Glutamatergic neuron (in vitro differentiated cells): ENCODE measurements around the gene HDAC10. TPM values are rescaled to one million over a fixed set of nuclear protein-coding genes. Genes with fewer than 3 reads are reported as not detected.
A peak's percentile ranks its signal among the peaks of the same experiment; 100 is the strongest.
"Not testable (repeated sequence)": the region's sequence is repeated elsewhere in the genome, so short reads cannot be mapped to it uniquely, and the experiment has no call there.

Experiments used
- DNase-seq: peaks from one replicate; pipeline ENCODE4 v3.0.0; 2022
- H3K27ac Mint-ChIP-seq: one replicate; pipeline ENCODE4 v1.8.0; 2020; ENCODE audit warnings: mild to moderate bottlenecking, mixed read lengths, inconsistent platforms; ENCODE audit not compliant: unreplicated experiment
- H3K27me3 Mint-ChIP-seq: one replicate; pipeline ENCODE4 v1.8.0; 2020; ENCODE audit warnings: mild to moderate bottlenecking, moderate library complexity, mixed read lengths, inconsistent platforms; ENCODE audit not compliant: unreplicated experiment
- H3K36me3 Mint-ChIP-seq: one replicate; pipeline ENCODE4 v1.8.0; 2020; ENCODE audit warnings: mild to moderate bottlenecking, mixed read lengths, inconsistent platforms; ENCODE audit not compliant: unreplicated experiment
- H3K4me1 Mint-ChIP-seq: one replicate; pipeline ENCODE4 v1.8.0; 2020; ENCODE audit warnings: mild to moderate bottlenecking, low read depth, mixed read lengths, inconsistent platforms; ENCODE audit not compliant: unreplicated experiment
- H3K4me3 Mint-ChIP-seq: one replicate; pipeline ENCODE4 v1.8.0; 2020; ENCODE audit warnings: mild to moderate bottlenecking, mixed read lengths, inconsistent platforms; ENCODE audit not compliant: unreplicated experiment
- H3K9me3 Mint-ChIP-seq: one replicate; pipeline ENCODE4 v1.8.0; 2020; ENCODE audit warnings: mild to moderate bottlenecking, moderate library complexity, mixed read lengths, inconsistent platforms; ENCODE audit not compliant: unreplicated experiment
- CTCF ChIP-seq: fragments of 200-600 bp; sonication (generic); IDR thresholded peaks from one replicate; pipeline ENCODE4 v1.5.0; 2021; ENCODE audit not compliant: partially characterized antibody, unreplicated experiment
- total RNA-seq: library from RNA; stranded (reverse); fragmentation: NEBNext Ultra II Directional; extraction: Animal tissue kit (Norgen Biotek cat#: 25700); gene quantifications from one replicate; pipeline ENCODE4 v1.2.1, GENCODE V29; 2021; ENCODE audit not compliant: unreplicated experiment

Gene HDAC10
- total RNA-seq, 1 donor from 2014 or later, result 88.2 TPM

GRCh38 chr22:50205781-50206569 is 45.1 kb downstream of the HDAC10 start:
- Mint-ChIP-seq H3K9me3 (peaks cover 21% of the 10 kb centered on the region), H3K27me3 (peaks cover 11% of the 10 kb centered on the region), H3K27ac (no peak overlapping the region), H3K4me3 (no peak overlapping the region), H3K36me3 (peaks cover 13% of the 10 kb centered on the region), H3K4me1 (peaks cover 15% of the 10 kb centered on the region)
- no peak for DNase-seq
- TF ChIP-seq CTCF, result no peak

- Mint-ChIP-seq H3K27me3 (peaks cover 11% of the 10 kb centered on the region), H3K4me3 (peak overlapping the region; percentile 5), H3K36me3 (peaks cover 13% of the 10 kb centered on the region), H3K9me3 (peaks cover 21% of the 10 kb centered on the region), H3K27ac (peak overlapping the region; percentile 33), H3K4me1 (peaks cover 15% of the 10 kb centered on the region)
- DNase-seq, result not testable (repeated sequence)
Observed at GRCh38 chr22:50204998-50205397, 46.1 kb downstream of the HDAC10 start.

- Mint-ChIP-seq H3K4me3 (peak overlapping the region; percentile 5), H3K27ac (peak overlapping the region; percentile 33), H3K4me1 (peaks cover 13% of the 10 kb centered on the region), H3K27me3 (peaks cover 8% of the 10 kb centered on the region), H3K36me3 (peaks cover 10% of the 10 kb centered on the region), H3K9me3 (peaks cover 21% of the 10 kb centered on the region)
- no peak for DNase-seq
- TF ChIP-seq CTCF, result no peak
Observed at GRCh38 chr22:50204571-50204970, 46.5 kb downstream of the HDAC10 start.

GRCh38 chr22:50203288-50203687 is 47.8 kb downstream of the HDAC10 start:
- TF ChIP-seq CTCF, result no peak
- H3K4me3 Mint-ChIP-seq, result peak overlapping the region; percentile 7
- peaks cover 8% of the 10 kb centered on the region for H3K27me3 Mint-ChIP-seq
- H3K27ac Mint-ChIP-seq, result no peak overlapping the region
- peaks cover 10% of the 10 kb centered on the region for H3K36me3 Mint-ChIP-seq
- peaks cover 13% of the 10 kb centered on the region for H3K4me1 Mint-ChIP-seq
- DNase-seq, result no peak
- H3K9me3 Mint-ChIP-seq, result peaks cover 19% of the 10 kb centered on the region

- peaks cover 10% of the 10 kb centered on the region for H3K27me3 Mint-ChIP-seq
- DNase-seq, result no peak
- peak overlapping the region; percentile 72 for H3K27ac Mint-ChIP-seq
- H3K4me3 Mint-ChIP-seq, result peak overlapping the region; percentile 93
- TF ChIP-seq CTCF, result no peak
- H3K4me1 Mint-ChIP-seq, result peaks cover 8% of the 10 kb centered on the region
- H3K9me3 Mint-ChIP-seq, result peaks cover 15% of the 10 kb centered on the region
- H3K36me3 Mint-ChIP-seq, result peaks cover 10% of the 10 kb centered on the region
Observed at GRCh38 chr22:50202130-50202666, 48.9 kb downstream of the HDAC10 start.
